DMS79 treated with DMSO at 0.1 percent for 48 hours (cell line): ENCODE measurements around the gene HOMER3.
"Not testable (repeated sequence)": the region's sequence is repeated elsewhere in the genome, so short reads cannot be mapped to it uniquely, and the experiment has no call there.

Experiments used
- DNase-seq: peaks from one replicate; lab custom pipeline; 2025; lab: John Stamatoyannopoulos, UW

HOMER3 gene

DNA sequence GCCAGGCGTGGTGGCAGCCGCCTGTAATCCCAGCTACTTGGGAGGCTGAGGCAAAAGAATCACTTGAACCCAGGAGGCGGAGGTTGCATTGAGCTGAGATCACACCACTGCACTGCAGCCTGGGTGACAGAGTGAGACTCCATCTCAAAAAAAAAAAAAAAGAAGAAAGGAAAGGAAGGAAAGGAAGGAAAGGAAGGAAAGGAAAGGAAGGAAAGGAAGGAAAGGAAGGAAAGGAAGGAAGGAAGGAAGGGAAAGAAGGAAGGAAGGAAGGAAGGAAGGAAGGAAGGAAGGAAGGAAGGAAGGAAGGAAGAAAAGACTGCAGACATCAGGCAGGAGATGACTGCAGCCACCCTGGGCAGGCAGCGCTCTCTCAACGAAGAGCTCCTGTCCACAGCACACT is 38.5 kb downstream of the HOMER3 start:
- not testable (repeated sequence) for DNase-seq

- no peak for DNase-seq
These were observed 39.5 kb downstream of the HOMER3 start for GRCh38 chr19:18901491-18901890.

GRCh38 chr19:18900700-18901481 is 40.1 kb downstream of the HOMER3 start:
- DNase-seq = no peak

GRCh38 chr19:18899624-18900560 is 41.1 kb downstream of the HOMER3 start:
- DNase-seq = no peak

DNA sequence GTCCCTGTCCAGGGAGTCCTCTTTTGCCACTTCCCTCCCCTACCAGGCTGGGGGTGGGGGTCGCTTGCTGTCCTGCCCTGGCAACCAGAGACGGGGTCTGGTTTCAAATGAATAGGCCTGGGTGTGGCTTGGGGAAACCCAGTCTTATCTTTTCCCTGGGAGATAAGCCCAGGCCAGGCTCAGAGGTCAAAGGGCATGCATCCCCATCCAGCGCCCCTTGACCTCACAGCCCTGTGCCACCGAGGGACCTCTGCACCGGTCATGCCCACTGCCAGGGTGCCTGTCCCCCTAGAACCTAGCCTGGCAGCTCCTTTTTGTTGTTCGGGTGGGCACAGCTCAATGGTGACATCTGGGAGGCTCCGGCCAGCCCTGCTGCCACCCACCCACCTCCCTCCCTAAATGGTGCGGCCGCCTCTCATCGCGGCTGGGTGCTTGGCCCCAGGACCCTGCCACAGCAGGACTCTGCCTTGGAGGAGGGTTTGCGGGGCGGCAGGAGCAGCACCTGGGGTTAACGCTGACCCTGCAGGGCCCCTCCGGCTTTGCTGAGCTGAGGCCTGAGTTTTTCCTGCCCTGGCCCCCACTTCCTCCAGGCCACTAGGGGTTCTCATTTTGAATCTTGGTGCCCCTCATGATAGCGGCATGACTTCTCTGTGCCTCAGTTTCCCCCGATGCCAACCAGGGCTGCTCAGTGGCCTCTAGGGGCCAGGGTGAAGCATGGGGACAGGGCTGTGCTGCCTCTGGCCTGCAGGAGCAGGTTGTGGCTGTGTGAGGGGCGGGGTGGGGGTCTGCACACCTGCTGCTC is 42.2 kb downstream of the HOMER3 start:
- no peak for DNase-seq

DNA sequence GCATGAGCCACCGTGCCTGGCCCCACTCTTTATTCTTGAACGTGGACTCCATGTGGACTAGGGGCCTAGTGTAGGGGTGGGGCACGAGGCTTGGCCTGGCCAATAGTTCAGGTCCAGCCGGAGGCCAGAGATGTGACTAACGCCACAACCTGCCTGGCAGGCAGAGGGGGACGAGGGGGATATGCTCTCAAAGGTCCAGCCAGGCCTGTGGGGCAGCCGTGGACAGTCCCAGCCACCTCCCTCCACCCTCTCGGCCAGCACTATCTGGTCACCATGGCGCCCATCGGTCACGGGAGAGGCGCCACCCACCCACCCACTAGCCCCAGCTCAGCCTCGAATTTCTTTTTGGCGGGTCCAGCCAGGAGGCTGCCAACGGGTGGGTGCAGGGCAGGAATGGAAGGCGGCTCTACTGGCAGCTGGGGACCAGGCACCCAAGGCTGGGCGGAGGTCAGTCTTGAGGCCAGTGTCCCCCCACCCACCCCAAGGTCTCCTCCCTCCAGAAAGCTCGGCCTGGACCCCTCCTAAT is 42.9 kb downstream of the HOMER3 start:
- no peak for DNase-seq

DNA sequence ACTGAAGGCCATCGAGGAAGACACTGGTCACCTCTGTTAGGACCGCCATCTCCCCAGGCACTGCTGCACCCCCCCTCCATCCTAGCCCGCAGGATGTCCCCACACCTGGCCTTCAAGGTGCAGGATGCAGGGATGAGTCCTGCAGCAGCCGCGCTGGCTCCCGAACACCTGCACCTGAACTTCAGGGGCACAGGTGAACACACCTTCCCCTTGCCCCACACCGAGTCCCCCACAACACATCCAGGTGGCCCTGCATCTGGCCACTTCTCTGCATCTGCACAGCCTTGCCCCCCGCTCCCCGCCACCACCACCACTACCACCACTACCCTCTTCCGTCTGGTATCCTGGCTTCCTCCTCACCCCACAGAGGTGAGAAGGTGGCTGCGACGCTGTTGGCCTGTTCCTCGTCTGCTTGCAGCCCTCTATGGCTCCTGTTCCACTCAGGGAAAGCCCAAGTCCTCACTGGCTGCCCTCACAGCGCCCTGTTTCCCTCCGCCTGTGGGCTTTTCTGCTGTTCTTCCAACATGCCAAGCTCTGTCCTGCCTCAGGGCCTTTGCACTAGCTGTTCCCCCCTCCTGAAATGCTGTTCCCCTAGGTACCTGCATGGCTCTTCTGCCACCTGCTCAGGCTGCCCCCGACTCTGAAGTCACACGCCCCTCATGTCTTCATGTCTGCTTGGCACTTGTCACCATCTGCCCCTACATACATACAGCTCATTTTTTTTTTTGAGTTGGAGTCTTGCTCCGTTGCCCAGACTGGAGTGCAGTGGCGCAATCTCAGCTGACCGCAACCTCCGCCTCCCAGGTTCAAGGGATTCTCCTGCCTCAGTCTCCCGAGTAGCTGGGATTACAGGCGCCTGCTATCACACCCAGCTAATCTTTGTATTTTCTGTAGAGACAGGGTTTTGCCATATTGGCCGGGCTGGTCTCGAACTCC is 43.7 kb downstream of the HOMER3 start:
- DNase-seq = no peak

DNA sequence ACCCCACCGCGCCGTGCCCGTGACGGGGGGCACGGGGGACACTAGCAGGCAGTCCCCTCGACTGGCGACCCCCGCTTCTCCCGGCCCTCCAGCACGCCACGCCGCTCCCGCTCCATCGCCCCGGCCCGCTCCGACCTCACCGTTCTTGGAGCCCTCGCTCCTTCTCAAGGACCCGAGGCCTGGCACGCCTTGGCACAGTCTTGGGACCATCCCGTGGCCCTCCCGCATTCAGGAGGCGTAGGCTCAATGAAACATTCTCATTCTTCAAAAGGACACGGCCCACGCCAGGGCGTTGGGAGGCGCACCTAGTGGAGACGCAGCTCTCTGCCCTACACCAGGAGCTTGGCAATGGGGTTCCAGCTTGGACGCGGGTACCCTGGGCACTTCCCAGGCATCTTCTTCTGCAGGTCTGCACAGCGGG is 44.6 kb downstream of the HOMER3 start:
- no peak for DNase-seq

GRCh38 chr19:18895824-18896341 is 45.1 kb downstream of the HOMER3 start, which contains the start of gene CERS1:
TSS of gene CERS1 (minus strand) at chr19:18896158. CDS start at chr19:18896072, 86 bp downstream.
- peak; percentile 5 for DNase-seq

- peak; percentile 52 for DNase-seq
These were observed 45.8 kb downstream of the HOMER3 start for GRCh38 chr19:18895038-18895823.

- DNase-seq = peak; percentile 77
These were observed 46.6 kb downstream of the HOMER3 start for GRCh38 chr19:18894254-18895037.

GRCh38 chr19:18893587-18894253 is 47.3 kb downstream of the HOMER3 start:
- DNase-seq = no peak

GRCh38 chr19:18889949-18890745 is 50.9 kb downstream of the HOMER3 start:
- DNase-seq = no peak

DNA sequence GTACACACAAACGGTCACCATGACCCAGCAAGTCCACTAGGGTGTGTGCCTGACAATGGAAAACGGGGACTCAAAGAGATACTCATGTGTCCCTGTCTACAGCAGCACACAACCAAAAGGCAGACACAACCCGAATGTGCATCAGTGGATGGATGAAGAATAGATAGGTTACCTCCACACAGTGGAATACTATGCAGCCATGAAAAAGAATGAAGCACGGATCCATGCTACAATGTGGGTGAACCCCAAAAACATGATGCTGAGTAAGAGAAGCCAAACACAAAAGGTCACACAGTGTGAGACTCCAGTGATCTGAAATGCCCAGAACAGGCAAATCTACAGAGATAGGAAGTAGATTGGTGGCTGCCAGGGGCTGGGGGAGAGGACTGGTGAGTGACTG is 54.0 kb downstream of the HOMER3 start:
- no peak for DNase-seq

DNA sequence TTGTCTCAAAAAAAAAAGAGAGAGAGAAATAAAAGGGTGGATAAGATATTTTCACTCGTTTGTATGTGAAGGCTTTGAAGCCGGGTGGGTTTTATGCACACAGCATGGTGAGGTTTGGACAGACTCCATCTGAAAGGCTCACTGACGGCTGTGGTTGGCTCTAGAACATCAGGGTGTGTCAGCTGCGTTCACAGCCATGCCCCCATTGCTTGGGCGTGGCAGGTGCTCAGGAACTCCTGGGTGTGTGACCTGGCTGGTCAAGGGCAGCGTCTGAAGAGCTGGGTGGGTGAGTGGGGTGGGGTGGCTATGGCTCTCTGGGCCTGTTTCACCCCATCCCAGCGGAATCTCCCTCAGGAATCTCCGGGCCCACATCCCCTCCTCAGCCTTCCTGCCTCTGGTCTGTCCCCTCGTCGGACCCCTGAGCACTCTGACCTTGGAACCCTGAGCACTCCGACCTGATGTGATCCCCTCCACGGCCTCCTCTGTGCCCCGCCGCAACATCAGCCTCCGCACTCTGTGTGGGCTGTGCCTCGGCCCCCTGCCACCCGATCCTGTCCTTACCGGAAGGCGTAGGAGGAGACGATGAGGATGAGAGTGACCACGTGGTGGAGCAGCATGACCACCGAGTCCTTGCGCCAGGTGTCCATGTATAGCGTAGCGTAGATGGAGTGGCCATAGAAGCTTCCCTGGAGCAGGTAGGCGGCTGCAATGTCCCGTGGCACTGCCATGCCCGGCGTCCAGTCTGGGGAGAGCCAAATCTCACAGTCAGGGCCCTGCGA is 57.3 kb downstream of the HOMER3 start:
- no peak for DNase-seq

DNA sequence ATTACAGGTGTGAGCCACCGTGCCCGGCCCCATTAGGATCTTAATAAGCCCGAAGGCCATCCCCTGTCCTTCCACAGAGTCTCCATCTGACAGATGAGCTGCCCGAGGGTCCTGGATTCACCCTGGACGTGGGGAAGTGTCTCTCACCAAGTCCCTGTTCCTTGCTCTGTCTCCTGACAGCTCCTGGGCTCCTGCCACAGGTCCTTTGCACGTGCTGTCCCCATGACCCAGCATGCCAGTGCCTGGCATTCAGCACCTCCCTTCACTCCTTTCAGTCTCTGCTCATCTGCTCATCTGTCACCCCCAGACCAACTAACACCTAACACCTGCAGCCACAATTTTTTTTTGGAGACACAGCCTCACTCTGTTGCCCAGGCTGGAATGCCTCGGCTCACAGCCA is 59.5 kb downstream of the HOMER3 start:
- no peak for DNase-seq
